Fibroblast of villous mesenchyme (primary cell): ENCODE measurements around the gene SOCS1. TPM values are rescaled to one million over a fixed set of nuclear protein-coding genes. Genes with fewer than 3 reads are reported as not detected.
"Not testable (repeated sequence)": the region's sequence is repeated elsewhere in the genome, so short reads cannot be mapped to it uniquely, and the experiment has no call there.

Source experiments
- DNase-seq: peaks from one replicate; pipeline ENCODE4 v3.0.0-alpha.2; 2010; ENCODE audit warnings: low read depth
- H3K4me3 ChIP-seq: 2 replicates; pipeline ENCODE4 v1.5.1; 2011; ENCODE audit warnings: low read depth, mild to moderate bottlenecking, low read length
- total RNA-seq: library from RNA; depleted of rRNA; stranded (reverse); fragments of >200 nt; gene quantifications from 2 replicates; pipeline ENCODE4 v1.2.3, GENCODE V29; 2012
- TF ChIP-seq, protein P1 (sequence below): IDR thresholded peaks from 2 replicates; pipeline ENCODE4 v1.5.1; 2012; ENCODE audit warnings: low read depth, mild to moderate bottlenecking, low read length; ENCODE audit not compliant: insufficient read depth

The SOCS1 gene
- total RNA-seq, 1 donor = 29.4 TPM

DNA sequence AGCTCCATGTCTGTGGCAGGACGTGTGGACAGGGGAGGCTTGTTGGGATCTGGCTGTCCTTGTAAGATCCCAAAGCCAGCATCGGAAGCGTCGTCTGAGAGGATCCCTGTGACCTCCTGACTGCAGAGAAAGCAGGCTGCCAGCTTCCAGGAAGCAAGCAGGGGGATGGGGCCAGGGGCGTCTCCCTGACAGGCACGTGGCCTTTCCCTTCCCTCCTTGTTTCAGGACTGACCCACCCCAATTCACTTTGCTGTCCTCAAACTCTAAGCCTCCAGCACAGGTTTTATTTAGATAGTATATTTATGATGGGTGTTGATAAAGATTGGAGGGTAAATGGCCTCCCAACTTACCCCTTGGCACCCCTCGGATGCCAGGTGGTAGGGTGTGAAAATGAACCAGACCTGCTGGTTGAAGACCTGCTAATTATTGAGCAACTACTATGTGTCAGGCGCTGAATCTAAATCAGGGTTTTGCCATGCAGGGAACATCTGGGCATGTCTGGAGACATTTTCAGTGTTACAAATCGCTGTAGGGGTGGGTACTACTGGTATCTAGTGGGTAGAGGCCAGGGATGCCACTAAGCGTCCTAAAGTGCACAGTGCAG is 24.5 kb downstream of the SOCS1 start:
- TF ChIP-seq, protein P1, sequence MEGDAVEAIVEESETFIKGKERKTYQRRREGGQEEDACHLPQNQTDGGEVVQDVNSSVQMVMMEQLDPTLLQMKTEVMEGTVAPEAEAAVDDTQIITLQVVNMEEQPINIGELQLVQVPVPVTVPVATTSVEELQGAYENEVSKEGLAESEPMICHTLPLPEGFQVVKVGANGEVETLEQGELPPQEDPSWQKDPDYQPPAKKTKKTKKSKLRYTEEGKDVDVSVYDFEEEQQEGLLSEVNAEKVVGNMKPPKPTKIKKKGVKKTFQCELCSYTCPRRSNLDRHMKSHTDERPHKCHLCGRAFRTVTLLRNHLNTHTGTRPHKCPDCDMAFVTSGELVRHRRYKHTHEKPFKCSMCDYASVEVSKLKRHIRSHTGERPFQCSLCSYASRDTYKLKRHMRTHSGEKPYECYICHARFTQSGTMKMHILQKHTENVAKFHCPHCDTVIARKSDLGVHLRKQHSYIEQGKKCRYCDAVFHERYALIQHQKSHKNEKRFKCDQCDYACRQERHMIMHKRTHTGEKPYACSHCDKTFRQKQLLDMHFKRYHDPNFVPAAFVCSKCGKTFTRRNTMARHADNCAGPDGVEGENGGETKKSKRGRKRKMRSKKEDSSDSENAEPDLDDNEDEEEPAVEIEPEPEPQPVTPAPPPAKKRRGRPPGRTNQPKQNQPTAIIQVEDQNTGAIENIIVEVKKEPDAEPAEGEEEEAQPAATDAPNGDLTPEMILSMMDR = no peak
- DNase-seq = no peak
- H3K4me3 ChIP-seq = no peak overlapping the region

DNA sequence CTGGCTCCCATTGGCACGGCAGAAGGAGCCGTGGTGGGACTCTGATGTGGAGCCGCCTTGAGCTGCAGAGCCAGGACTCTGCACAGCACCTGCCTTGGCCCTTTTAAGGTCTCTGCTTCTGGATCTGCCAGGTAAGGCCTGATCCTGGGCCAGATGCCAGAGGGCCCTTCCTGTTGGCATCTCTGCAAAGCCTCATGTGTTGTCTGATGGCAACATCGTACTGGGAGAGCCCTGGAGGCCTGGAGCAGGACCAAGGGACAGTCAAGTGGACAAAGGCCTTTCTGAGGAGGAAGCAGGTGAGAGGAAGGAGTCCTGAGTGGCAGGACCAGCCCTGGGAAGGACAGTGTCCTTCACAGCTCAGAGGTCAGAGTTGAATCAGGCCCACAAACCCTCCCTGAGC is 26.1 kb downstream of the SOCS1 start:
- DNase-seq = no peak
- TF ChIP-seq, protein P1 = no peak
- no peak overlapping the region for H3K4me3 ChIP-seq

DNA sequence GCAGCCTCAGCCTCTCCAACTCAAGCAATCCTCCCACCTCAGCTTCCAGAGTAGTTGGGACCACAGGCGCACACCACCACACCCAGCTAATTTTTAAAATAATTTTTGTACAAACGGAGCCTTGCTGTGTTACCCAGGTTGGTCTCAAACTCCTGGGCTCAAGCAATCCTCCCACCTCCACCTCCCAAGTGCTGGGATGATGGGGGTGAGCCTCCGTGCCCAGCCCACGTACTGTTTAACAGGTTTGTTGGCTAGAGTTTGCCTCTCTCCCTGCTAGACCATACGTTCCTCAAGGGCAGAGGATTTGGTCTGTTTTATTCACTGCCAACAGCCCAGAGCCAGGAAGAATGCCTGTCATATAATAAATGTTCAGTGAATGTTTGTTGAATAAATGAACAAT is 26.6 kb downstream of the SOCS1 start:
- TF ChIP-seq, protein P1 = no peak
- DNase-seq = no peak
- no peak overlapping the region for H3K4me3 ChIP-seq

DNA sequence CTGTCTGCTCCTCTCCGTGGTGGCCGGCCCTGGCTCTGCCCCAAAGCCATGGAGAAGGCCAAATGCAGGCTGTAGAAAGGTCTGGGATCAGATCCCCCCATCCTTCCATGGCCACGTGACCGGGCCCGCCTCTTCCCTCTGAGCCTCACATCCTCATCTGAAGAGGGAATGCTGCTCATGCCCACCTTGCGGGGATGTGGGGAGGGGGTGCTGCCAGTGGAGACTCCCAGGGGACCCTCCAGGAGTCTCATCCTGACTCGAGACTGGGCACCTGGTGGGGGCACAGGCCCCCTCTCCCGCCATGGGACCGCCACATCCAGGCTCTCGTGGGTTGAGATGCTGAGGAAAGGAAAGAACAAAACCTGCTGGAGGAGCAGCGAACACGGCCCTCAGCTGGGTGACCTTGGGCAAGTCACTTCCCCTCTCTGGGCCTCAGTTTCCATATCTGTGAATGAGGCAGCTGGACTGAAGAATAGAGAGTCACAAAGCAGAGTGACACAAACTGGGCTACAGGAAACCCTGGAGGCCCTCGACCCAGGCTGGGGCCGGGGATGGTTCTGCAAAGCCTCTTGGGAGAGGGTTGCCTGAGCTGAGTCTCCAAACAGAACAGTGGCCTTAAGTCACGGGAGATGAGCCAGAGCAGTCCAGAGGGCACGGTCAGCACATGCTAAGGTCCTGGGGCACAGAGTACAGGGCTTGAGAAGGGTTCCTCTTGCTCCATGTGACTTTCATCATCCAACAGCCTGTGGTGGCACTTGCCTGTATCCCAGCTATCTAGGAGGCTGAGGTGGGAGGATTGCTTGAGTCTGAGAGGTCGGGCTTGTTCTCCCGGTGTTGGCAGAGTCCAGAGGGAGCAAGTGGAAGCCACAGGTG is 30.1 kb downstream of the SOCS1 start:
- DNase-seq = no peak
- TF ChIP-seq, protein P1 = no peak
- H3K4me3 ChIP-seq = no peak overlapping the region

DNA sequence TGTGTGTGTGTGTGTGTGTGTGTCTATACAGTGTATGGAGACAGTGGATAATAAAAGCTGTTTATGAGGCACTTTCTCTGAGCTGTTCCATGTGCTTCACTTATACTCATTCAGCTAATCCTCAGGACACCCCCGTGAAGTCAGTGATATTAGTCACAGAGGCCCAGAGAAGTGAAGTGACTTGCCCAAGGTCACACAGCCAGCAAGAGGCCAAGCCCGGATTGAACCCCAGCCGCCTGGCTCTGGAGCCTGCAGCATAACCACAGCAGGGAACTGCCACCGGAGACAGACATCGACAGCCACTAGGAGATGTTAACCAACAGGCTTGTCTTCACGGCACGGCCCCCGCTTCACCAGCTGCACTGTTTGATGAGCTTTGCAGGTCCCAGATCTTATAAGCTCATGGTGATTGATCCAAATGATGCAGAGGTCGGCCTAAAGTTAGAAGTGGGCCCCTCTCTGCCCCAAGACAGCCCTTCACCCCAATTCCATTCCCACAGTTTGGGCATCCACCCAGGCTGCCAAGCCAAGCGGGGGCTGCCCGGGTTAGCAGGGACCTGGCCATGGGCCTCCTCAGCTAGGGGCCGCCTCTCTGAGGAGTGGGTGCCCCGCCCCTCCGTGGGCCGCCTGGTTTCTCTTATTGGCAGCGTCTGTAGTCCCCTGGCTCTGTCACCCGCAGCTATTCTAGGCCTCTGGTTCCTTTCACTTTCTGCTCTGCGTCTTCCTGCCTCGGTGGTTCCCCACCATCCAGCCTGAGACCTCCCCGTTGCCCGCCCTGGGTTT is 30.9 kb downstream of the SOCS1 start:
- H3K4me3 ChIP-seq = no peak overlapping the region
- DNase-seq = no peak
- TF ChIP-seq, protein P1 = no peak

DNA sequence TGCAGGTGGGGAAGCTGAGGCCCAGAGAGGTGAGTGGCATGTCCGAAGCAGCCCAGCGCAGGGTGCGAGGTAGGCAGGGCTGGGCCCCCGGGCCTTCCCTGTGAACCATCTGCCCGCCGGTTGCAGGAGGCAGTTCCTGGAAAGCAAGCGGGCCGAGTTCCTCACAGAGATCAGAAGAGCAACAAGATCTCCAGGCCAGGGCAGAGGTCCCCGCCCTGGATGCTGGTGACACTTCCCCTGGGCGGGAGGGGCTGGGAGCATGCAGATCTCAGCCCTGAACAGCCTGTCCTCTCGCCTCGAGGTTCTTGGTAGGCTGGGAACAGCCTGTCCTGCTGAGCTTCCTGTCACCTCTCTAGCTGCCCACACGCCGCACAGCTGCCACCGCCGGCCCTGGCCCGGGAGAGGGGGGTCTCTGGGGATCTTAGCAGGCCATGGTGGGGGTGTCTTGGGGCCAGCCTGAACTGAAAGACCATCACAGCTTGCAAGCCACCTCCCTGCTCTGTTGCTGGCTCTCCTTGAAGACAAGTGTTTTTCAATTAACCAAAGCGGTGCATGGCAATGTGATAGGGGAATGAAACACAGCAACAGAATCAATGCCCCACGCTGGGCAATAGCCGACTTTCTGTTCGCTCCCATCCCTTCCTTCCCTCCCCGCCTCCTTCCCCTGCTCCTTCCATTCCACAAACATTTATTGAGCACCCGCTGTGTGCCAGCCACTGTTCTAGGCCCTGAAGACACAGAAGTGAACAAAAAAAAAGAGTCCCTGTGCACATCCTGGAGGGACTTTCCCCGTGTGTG is 31.7 kb downstream of the SOCS1 start:
- no peak overlapping the region for H3K4me3 ChIP-seq
- DNase-seq = no peak
- TF ChIP-seq, protein P1 = no peak

DNA sequence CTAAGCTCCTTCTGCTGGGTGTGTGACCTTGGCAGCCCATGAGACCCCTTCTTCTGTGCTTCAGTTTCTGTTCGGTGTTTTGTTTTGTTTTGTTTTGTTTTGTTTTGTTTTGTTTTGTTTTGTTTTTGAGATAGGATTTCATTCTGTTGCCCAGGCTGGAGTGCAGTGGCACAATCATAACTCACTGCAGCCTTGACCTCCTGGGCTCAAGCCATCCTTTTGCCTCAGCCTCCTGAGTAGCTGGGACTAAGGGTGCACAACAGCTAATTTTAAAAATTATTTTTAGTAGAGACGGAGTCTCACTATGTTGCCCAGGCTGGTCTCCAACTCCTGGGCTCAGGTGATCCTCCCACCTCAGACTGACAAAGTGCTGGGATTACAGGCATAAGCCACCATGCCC is 35.5 kb downstream of the SOCS1 start:
- H3K4me3 ChIP-seq, DNase-seq: not testable (repeated sequence)
